GM19240 (cell line): Measurements from ENCODE around the gene RPS6KA5.
A peak's percentile ranks its signal among the peaks of the same experiment; 100 is the strongest.
"Not testable (repeated sequence)": the region's sequence is repeated elsewhere in the genome, so short reads cannot be mapped to it uniquely, and the experiment has no call there.

ENCODE experiments used
- DNase-seq: peaks from one replicate; pipeline ENCODE4 v3.0.0; 2011; ENCODE audit warnings: low spot score; ENCODE audit not compliant: insufficient read length

Gene RPS6KA5

GRCh38 chr14:91029456-91030217 lies 30.8 kb downstream of the RPS6KA5 start:
- DNase-seq = no peak

- DNase-seq = no peak
Observed at GRCh38 chr14:91027561-91027960, 32.9 kb downstream of the RPS6KA5 start.

GRCh38 chr14:91022622-91023028 lies 37.8 kb downstream of the RPS6KA5 start:
- DNase-seq = not testable (repeated sequence)

GRCh38 chr14:91021991-91022621 lies 38.3 kb downstream of the RPS6KA5 start:
- no peak for DNase-seq

GRCh38 chr14:91021115-91021514 lies 39.3 kb downstream of the RPS6KA5 start:
- DNase-seq = no peak

GRCh38 chr14:91019673-91020072 lies 40.8 kb downstream of the RPS6KA5 start:
- no peak for DNase-seq

- no peak for DNase-seq
Observed at GRCh38 chr14:91018481-91018880, 42.0 kb downstream of the RPS6KA5 start.

- no peak for DNase-seq
Observed at GRCh38 chr14:91016800-91017410, 43.5 kb downstream of the RPS6KA5 start.

- DNase-seq = no peak
Observed at GRCh38 chr14:91015435-91015834, 45.0 kb downstream of the RPS6KA5 start.

- DNase-seq = no peak
Observed at GRCh38 chr14:91012045-91012444, 48.4 kb downstream of the RPS6KA5 start.

- DNase-seq = no peak
Observed at GRCh38 chr14:91010153-91010533, 50.3 kb downstream of the RPS6KA5 start.

- DNase-seq = peak; percentile 31
Observed at GRCh38 chr14:91009501-91010152, 50.8 kb downstream of the RPS6KA5 start.

GRCh38 chr14:91008759-91009409 lies 51.6 kb downstream of the RPS6KA5 start:
- no peak for DNase-seq

- DNase-seq = no peak
Observed at GRCh38 chr14:91005716-91006115, 54.7 kb downstream of the RPS6KA5 start.

GRCh38 chr14:91004987-91005386 lies 55.5 kb downstream of the RPS6KA5 start:
- DNase-seq = no peak

GRCh38 chr14:90999299-90999698 lies 61.1 kb downstream of the RPS6KA5 start:
- no peak for DNase-seq

GRCh38 chr14:90996967-90997366 lies 63.5 kb downstream of the RPS6KA5 start:
- DNase-seq = no peak

GRCh38 chr14:90995785-90996184 lies 64.7 kb downstream of the RPS6KA5 start:
- DNase-seq = no peak

- no peak for DNase-seq
Observed at GRCh38 chr14:90993792-90994191, 66.6 kb downstream of the RPS6KA5 start.

- DNase-seq = no peak
Observed at GRCh38 chr14:90991690-90992443, 68.6 kb downstream of the RPS6KA5 start.

- DNase-seq = no peak
Observed at GRCh38 chr14:90990141-90990540, 70.3 kb downstream of the RPS6KA5 start.
